GM21825 (cell line): ENCODE results near the gene NBAS.
"Not testable (repeated sequence)": the region's sequence is repeated elsewhere in the genome, so short reads cannot be mapped to it uniquely, and the experiment has no call there.

Experiments used
- ATAC-seq: cut with Tn5 transposase; IDR thresholded peaks from one replicate; pipeline ENCODE4 v1.9.1; 2021; ENCODE audit warnings: mild to moderate bottlenecking, moderate library complexity; ENCODE audit not compliant: unreplicated experiment

Gene NBAS

DNA sequence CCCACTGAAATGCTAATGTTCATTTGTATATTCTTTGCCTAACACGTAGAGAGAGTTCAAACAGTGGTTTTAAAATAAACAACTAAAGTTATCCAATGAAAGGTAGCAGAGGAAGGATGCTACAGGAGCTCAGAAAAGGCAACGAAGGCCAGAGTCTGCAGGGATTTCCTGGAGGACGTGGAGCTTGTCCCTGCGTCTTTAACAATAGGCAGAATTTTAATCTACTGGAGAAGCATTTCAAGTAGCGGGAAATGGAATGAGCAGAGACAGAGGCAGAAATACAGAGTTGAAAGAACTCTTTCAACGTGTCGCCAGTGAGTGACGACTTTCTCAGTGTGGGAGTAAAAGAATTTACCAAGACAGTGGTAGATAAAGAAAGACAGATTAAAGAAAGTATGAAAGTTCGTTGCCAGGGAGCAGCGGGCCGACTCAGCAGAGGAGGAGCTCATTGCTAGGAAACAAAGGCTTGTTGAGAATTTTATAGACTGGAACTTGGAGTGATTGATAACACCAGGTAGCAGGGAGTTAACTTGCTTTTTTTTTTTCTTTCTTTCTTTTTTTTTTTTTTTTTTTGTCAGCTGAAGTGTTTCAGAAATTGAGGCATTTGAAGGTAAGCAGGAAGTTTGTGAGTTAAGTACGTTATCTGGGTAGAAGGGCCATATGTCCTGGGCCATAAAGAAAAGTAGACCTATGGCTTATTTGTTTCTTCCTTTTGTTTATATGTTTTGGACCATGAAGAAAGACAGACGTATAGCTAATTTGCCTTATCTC is 625 bp upstream of the NBAS start:
- ATAC-seq: peak; percentile 18

DNA sequence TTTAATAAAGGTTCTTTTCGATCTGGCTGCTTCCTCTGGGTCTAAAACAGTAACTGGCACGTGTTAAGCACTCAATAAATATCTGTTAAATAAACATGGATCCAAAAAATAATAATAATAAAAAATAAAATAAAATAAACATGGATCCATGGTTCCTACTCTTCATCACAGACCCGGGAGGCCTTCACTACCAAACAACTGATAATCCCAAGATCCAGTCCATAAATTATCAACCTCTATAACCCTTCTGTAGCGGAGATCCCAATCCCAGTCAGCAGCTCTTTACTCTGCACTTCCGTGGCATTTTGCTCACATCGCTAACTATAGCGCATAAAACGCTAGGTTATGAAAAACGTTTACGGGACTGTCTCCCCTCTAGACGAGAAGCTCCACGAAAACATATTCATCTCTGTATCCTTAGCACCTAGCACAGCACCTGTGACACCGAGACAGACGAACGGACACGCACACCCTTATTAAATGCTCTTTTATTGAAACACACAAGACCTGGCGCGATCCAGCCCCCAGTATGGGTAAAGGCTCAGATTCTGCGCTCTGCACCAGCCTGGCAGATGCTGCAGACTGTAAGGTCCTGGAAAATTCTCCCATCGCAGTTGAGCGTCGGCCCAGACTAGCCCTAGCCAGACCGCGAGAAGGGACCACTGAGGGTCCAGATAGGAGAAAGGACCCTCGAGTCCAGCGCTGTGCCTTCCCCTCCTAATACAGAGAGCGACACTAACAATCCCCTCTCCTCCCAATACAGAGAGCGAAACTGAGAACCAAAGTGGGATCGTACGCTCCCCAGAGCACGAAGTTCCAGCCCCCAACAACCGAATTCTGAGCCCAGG is 770 bp downstream of the NBAS start:
- ATAC-seq: peak; percentile 40

DNA sequence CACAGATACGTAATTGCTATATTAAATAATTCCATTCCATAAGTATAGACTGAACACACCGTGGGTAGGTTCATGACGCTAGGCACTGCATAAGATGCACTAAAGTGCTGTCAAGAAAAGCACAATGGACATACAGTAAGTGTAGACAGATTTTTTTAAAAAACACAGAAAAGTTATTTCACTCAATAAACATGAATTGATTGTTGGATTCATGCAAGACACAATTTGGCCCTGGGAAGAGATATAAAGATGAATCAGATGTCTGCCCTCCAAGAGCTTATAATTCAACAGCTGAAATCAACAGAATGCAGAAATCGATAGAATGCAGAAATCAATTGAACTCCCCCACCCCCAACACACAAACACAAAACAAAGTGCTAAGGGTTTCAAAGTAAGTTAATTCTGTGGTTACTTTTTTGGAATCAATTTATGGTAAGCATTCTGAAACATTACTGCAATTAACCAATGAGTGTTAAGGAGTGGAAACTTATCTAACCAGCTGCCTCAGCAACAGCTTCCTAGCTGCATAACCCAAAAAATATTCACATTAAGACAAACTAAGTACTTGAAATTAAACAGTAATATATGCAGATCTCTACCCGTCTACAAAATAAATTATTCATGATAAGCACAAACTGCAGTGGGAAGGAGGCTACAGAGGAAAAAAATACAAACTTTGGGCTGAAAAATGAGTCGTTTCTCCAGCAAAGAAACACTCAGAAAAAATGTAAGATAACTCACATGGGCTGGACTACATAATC is 1.6 kb downstream of the NBAS start:
- ATAC-seq: no peak

DNA sequence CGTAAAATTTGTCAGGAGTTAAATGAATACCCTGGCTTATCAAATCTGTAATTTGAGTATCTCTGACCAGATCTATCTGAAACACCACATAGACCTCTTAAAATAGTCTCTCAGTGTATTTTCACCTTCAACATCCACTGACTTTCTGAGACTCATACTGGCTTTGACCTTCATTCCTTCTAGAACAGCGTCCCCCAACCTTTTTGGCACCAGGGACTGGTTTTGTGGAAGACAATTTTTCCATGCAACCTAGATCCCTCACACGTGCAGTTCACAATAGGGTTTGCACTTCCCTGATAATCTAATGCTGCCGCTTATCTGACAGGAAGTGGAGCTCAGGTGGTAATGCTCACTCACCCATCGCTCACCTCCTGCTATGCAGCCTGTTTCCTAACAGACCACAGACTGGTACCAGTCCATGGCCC is 3.2 kb downstream of the NBAS start:
- no peak for ATAC-seq

DNA sequence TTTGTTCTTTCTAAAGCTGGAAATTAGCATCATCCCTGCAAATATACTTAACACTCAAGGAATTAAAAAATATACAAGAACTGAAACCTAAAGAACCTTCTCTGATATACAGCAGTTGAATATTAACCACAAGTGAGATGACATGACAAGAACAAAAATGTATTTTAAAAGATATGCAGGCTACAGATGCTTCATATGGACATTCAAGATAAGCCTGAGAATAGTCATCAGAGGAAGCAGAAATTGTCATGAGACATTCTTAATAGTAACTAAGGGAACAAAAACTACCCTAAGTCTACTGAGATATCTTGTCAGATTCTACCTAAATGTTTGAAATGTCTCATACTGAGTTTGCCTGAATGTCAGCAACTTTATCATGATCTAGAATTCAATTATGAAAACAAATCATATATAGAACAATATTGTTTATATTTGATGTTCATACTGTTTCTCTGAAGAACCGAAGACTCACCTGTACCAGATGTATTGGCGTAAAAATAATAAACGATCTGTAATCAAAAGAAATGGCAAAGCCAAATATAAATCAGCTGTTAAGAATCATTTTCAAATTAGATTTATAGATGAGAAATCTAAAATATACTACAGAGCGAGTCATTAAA is 4.7 kb downstream of the NBAS start:
- ATAC-seq: no peak

DNA sequence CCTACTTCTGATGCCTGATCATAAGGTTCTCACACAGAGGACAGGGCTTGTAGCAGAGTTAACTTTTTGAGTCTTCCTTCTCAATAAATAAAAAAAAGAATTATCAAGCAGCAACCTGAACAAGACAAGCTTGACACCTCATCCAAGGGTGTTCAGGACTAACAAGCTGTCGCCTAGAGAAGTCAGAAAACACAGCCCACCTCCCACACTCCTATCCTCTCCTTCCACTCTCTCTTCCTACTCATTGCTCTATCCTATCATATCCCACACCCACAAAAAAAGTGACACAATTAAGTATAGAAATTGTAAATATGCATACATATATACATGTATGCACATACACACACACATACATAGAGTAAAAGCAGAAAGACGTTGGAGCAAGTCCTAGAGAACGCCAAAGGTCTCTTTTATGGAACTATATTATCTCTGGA is 5.4 kb downstream of the NBAS start:
- ATAC-seq: no peak

DNA sequence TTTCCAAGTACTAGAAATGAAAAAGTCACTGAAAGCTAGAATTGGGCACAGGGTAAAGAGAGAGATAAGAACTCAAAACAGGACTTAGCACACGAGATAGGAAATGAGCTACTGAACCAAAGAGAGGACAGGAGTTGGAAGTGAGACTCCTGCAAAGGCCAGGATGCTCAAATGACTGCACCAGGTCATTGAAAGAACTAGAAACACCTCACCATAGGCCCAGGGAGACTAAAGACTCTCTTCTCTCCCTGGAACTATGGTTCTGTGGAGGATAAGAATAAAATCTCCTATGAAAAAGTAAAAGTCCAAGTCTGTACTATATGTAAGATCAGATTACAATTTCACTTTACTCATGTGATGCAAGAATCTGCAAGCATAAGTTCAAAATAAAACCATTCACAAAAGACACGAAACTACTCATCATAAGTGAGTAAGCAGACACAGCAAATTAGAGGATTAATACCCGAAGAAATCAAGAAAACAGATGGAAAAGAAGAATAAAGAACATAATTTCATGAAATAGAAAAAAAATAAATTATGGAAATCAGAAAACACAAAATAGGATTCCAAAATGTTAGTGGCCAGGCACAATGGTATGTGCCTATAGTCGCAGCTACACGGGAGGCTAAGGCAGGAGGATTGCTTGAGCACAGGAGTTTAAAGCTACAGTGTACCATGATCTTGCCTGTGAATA is 6.5 kb downstream of the NBAS start:
- no peak for ATAC-seq

DNA sequence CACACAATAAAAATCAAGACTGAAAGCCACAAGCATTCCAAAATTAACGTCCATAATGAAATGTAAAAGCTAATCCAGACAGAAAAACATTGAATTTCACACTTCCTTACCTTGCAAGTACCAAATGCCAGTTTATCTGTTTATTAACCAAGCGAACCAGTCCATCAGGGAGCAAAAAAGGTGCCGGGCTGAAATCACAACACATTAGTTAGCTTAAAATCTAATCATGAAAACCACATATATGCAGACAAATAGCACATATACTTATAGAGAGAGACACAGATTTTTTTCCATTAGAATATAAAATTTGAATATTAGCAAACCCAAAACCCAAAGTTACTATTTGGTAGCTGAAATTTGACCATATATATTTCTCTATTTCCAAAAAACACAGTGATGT is 7.2 kb downstream of the NBAS start:
- ATAC-seq: no peak

DNA sequence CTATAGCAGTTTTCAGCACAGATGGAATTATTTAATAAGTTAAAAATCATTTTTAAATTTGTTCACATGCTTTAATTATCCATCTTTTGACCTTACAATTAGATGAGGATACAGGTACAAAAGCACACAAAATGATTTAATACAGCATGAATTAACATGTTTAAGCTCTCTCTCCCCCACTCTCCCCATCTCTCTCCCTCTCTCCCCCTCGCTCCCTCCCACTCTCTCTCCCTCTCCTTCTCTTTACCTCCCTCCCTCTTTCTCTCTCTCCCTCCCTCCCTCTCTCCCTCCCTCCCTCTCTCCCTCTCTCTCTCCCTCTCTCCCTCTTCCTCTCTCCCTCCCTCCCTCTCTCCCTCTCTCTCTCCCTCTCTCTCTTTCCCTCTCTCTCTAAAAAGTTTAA is 7.6 kb downstream of the NBAS start:
- ATAC-seq: no peak

DNA sequence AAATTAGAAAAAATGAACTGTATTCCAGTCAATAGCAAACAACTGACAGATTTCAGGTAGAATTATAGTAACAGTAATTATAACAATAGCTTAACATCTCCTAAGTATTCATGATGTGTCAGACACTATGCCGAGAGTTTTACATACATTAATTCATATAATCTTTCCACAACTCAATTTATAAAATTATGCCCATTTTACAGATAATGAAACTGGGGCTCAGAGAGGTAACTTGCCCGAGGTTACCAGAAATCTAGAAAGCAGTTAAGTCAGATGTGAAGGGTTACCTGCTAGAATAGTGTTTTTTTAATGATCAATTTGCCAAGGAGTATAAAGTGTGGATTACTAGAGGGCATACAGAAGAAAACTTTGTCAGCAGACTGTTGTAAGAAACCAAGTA is 12.2 kb downstream of the NBAS start:
- no peak for ATAC-seq

DNA sequence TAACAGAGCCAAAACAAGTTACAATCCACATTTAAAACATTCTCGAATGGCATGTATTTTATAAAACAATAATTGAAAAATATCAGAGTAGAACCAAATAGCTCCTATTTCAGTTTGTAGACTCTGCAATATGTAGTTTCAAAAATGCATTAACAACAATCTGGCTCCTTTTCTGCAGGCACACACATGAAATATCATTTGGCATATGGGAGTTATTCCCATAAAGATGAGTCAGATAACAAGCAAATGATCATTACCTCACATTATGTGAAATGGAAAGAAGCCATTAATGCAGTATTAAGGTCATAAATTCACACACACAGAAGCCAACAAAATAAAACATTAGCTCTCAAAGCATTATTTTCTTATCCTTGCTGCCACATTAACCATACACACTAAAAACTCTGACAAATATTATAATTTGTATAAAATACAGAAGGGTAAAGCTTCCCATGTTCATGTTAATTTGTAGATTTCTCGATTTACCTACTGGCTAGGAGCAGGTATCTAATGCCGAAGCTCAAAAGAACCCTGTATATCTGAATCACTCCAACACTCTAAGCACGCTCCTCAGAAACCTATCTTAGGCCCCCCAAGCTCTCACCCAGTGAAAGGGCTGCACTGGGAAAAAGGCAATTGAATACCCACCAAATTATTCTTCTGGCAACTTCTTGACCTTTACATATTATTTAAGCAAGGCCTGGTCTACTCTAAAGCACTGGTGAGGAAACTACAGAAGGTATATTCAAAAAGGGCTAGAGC is 13.8 kb downstream of the NBAS start:
- ATAC-seq: no peak

DNA sequence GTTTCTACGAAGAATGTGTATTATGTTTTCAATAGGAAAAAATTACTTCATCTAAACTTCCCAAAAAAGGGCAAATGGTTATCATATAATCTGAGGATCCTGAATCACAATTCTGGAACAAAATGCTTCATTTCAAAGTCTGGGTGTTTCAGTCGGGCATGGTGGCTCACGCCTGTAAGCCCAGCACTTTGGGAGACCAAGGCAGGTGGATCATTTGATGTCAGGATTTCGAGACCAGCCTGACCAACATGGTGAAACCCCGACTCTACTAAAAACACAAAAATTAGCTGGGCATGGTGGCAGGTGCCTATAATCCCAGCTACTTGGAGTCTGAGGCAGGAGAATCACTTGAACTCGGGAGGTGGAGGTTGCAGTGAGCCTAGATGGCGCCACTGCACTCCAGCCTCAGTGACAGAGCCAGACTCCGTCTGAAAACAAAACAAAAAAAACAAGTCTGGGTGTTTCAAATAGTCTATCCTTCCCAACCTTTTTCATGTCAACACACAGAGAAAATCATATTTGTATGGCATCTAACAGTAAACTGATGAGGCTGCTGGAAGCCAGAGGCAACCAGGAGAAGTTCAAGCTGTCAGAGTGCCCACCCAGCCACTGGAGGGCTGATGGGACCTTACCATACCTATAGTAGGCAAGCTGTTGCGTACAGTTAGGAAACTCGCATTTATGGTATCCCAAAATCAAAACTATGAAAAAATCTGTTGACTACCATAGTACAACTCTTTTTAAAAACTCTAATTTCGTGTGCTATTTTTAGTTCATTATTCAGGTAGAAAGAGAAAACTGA is 14.6 kb downstream of the NBAS start:
- no peak for ATAC-seq

DNA sequence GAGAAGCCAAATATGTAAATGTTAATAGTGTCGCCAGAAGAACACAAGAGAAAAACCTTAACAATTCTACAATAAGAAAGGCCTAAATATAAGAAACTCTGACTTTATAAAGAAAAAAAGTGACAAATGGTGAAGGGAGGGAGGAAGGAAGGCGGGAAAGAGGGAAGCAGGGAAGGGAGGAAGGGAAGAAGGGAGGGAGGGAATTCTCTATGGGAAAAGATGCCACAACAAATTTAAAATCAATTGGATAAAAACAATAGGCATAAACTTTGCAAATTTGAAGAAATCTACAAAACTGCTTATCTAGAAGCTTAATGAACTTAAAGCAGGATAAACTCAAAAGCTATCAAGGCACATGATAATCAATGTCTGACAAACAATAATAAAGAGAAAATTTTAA is 16.9 kb downstream of the NBAS start:
- no peak for ATAC-seq

DNA sequence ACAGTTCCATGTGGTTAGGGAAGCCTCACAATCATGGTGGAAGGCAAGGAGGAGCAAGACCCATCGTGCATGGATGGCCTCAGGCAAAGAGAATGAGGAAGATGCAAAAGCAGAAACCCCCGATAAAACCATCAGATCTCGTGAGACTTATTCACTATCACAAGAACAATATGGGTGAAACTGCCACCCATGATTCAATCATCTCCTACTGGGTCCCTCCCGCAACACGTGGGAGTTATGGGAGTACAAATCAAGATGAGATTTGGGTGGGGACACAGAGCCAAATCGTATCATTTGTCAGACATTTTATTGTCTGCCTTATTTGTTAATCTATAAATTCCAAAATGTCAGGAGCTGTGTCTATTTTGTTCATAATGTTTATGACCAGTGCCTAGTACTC is 17.6 kb downstream of the NBAS start:
- ATAC-seq: no peak

DNA sequence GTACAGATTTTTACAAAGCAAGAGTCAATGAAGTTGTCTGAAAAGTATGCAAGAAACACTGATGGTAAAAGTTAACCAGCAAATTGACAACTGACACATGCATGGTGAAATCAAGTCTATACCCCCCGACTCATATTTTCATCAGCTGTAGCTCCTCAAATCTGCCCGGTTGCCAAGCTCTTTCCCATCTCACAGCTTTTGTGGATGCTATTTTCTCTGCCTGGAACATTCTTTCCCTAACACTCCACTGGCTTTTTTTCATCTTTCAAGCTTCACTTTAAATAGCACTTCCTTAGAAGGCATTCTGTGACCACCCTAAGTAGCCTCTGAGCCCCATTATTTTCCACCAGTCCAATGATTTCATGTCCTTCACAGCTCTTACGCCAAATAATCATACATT is 18.1 kb downstream of the NBAS start:
- ATAC-seq: no peak

DNA sequence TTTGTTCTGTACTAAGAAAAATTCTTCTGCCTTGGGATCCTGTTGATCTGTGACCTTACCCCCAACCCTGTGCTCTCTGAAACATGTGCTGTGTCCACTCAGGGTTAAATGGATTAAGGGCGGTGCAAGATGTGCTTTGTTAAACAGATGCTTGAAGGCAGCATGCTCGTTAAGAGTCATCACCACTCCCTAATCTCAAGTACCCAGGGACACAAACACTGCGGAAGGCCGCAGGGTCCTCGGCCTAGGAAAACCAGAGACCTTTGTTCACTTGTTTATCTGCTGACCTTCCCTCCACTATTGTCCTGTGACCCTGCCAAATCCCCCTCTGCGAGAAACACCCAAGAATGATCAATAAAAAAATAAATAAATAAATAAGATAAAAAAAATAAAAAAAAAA is 18.9 kb downstream of the NBAS start:
- ATAC-seq: not testable (repeated sequence)

DNA sequence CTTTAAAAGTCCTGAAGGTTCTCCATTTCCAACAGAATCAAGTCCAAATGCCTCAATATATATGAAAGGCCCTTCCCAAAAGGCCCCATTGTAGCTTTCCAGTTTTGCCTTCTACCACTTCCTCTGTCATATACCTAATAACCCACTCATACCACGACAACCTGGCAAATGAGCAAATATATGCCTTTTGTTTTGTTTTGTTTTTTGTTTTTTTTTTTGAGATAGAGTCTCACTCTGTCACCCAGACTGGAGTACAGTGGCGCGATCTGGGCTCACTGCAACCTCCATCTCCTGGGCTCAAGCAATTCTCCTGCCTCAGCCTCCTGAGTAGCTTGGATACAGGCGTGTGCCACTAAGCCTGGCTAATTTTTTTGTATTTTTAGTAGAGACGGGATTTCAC is 20.6 kb downstream of the NBAS start:
- ATAC-seq: not testable (repeated sequence)

DNA sequence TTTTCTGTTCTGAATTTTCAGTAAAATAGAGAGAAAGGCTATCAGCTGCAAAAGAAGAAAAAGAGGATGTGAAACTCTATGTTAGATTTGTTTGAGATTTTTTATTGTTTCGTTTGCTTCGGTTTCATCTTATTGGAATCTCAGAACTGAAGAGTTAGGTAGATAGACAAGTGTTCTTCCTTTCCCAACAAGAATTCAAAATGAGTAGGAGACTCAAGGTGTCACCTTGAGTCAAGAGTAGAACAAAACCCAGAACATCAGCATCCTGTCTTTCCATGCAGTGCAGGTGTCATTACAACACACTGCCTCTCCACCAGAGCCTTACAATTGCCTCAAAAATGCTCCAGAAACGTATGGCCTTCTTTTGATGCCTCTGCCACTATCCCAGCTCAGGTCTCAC is 21.1 kb downstream of the NBAS start:
- ATAC-seq: peak; percentile 74

DNA sequence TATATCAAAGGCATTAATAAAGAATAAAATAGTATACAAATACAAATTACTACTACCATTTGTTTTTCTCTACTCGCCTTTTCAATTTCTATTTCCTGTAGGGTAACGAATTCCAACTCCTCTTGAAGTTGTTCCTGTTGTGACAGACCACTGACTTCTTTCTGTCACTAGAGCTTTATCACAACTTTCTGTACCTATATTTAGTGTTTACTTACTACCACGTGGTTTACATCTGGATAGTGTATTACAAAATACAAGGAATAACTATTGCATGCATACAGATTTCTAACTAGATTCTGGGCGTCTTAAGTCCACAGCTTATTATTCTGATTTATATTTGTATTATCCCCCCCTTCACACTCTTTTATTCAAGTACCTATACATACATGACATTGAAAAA is 22.3 kb downstream of the NBAS start:
- no peak for ATAC-seq
